Thoracic aorta (tissue), 2 donors: Measurements from ENCODE around the gene RNF26. TPM values are rescaled to one million over a fixed set of nuclear protein-coding genes. Genes with fewer than 3 reads are reported as not detected.
A peak's percentile ranks its signal among the peaks of the same experiment; 100 is the strongest.

Experiments
- ATAC-seq: fragments of 150-250 bp; one replicate; pipeline ENCODE4 v1.8.0; 2017; ENCODE audit warnings: low read depth; ENCODE audit not compliant: insufficient number of reproducible peaks, low FRiP score
- DNase-seq: peaks from one replicate; pipeline ENCODE4 v3.0.0-alpha.2; 2020; ENCODE audit warnings: low spot score
- H3K27ac ChIP-seq, 2 donors: fragments of 200-600 bp; sonication (generic); 1 replicate in 1 of 2; 2 replicates in 1 of 2; pipeline ENCODE4 v1.5.1; 2016; ENCODE audit warnings: mild to moderate bottlenecking in 2 of 2, moderate library complexity in 2 of 2
- H3K27me3 ChIP-seq: fragments of 200-600 bp; sonication (generic); replicated peaks from 2 replicates; pipeline ENCODE4 v1.6.0; 2016; ENCODE audit warnings: mild to moderate bottlenecking; ENCODE audit not compliant: insufficient read depth
- H3K36me3 ChIP-seq: fragments of 200-600 bp; sonication (generic); one replicate; pipeline ENCODE4 v1.5.1; 2016
- H3K4me1 ChIP-seq, 2 donors: fragments of 200-600 bp; sonication (generic); 1 replicate in 1 of 2; 2 replicates in 1 of 2; pipeline versions ENCODE4 v1.5.1 to v1.6.0; 2016; ENCODE audit warnings: low read depth in 2 of 2, mild to moderate bottlenecking in 1 of 2; ENCODE audit not compliant: control insufficient read depth in 1 of 2
- H3K4me3 ChIP-seq: fragments of 200-600 bp; sonication (generic); 2 replicates; pipeline ENCODE4 v1.5.1; 2016; ENCODE audit warnings: mild to moderate bottlenecking
- H3K9me3 ChIP-seq: fragments of 200-600 bp; sonication (generic); 2 replicates; pipeline ENCODE4 v1.5.1; 2016
- total RNA-seq, 2 donors: library from RNA; depleted of rRNA; stranded (reverse); fragments of >200 nt; gene quantifications; one replicate each; pipeline versions ENCODE4 v1.1.0 to v1.2.3, GENCODE V29; 2016
- TF ChIP-seq, protein P1 (sequence below): fragments of 200-600 bp; sonication (generic); IDR thresholded peaks from one replicate; pipeline ENCODE4 v1.5.1; 2019; ENCODE audit warnings: antibody characterized with exemption

RNF26 gene
- total RNA-seq, 2 donors from 2014 or later, result 11.0 to 12.1 TPM

DNA sequence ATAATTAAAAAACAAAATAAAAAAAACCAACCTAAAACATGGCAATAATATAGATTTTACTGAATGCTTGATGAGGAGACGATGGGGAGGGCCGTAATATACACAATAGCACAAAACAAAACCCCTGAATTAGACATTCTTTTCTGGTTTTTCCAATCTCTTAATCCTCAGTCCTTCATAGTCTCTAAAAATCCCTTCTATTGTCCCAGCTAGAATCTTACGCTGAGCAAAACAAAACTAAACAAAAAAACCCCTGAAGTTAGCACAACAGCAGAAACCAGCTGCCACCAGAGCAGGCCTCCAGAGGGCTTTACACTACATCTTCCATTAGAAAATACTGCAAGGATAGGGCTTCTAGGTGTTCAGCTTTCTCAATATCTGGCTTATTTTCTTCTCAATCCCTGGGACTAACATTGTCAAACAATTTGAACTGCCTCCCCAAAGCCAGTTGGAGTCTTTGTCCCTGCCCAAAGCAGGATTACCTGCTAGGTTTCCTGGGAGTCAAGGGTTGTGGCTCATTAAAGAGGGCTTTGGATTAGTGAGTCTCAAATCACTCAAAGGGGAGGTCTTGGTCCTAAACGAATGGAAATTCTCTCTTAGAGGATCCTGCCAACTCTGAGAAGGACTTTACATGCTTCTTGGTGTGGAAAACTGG is 2.1 kb upstream of the RNF26 start:
- no peak for DNase-seq
- Histone ChIP-seq H3K27ac (no peak overlapping the region), H3K27me3 (no peaks in the 10 kb centered on the region), H3K4me1 (peaks cover 10 to 20% of the 10 kb centered on the region in 2 donors), H3K36me3 (no peaks in the 10 kb centered on the region), H3K4me3 (no peak overlapping the region), H3K9me3 (no peaks in the 10 kb centered on the region)
- TF ChIP-seq, protein P1, sequence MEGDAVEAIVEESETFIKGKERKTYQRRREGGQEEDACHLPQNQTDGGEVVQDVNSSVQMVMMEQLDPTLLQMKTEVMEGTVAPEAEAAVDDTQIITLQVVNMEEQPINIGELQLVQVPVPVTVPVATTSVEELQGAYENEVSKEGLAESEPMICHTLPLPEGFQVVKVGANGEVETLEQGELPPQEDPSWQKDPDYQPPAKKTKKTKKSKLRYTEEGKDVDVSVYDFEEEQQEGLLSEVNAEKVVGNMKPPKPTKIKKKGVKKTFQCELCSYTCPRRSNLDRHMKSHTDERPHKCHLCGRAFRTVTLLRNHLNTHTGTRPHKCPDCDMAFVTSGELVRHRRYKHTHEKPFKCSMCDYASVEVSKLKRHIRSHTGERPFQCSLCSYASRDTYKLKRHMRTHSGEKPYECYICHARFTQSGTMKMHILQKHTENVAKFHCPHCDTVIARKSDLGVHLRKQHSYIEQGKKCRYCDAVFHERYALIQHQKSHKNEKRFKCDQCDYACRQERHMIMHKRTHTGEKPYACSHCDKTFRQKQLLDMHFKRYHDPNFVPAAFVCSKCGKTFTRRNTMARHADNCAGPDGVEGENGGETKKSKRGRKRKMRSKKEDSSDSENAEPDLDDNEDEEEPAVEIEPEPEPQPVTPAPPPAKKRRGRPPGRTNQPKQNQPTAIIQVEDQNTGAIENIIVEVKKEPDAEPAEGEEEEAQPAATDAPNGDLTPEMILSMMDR, result no peak
- ATAC-seq, result no peak

DNA sequence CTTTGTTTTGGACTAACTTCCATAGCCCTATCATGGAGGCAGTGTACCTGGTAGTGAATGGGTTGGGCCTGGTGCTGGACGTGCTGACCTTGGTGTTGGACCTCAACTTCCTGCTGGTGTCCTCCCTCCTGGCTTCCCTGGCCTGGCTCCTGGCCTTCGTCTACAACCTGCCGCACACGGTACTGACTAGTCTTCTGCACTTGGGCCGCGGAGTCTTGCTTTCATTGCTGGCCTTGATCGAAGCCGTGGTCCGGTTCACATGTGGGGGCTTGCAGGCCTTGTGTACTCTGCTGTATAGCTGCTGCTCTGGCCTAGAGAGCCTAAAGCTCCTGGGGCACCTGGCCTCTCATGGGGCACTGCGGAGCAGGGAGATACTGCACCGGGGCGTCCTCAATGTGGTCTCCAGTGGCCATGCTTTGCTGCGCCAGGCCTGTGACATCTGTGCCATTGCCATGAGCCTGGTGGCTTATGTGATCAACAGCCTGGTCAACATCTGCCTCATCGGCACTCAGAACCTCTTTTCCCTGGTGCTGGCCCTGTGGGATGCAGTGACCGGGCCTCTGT is 846 bp downstream of the RNF26 start:
- Histone ChIP-seq H3K9me3 (no peaks in the 10 kb centered on the region), H3K4me1 (peaks cover 19 to 49% of the 10 kb centered on the region in 2 donors), H3K4me3 (peak overlapping the region; percentile 87), H3K36me3 (no peaks in the 10 kb centered on the region), H3K27me3 (no peaks in the 10 kb centered on the region), H3K27ac (peak overlapping the region; percentile 71 to 84)
- TF ChIP-seq, protein P1, result no peak
- ATAC-seq (no peak), DNase-seq (no peak)

DNA sequence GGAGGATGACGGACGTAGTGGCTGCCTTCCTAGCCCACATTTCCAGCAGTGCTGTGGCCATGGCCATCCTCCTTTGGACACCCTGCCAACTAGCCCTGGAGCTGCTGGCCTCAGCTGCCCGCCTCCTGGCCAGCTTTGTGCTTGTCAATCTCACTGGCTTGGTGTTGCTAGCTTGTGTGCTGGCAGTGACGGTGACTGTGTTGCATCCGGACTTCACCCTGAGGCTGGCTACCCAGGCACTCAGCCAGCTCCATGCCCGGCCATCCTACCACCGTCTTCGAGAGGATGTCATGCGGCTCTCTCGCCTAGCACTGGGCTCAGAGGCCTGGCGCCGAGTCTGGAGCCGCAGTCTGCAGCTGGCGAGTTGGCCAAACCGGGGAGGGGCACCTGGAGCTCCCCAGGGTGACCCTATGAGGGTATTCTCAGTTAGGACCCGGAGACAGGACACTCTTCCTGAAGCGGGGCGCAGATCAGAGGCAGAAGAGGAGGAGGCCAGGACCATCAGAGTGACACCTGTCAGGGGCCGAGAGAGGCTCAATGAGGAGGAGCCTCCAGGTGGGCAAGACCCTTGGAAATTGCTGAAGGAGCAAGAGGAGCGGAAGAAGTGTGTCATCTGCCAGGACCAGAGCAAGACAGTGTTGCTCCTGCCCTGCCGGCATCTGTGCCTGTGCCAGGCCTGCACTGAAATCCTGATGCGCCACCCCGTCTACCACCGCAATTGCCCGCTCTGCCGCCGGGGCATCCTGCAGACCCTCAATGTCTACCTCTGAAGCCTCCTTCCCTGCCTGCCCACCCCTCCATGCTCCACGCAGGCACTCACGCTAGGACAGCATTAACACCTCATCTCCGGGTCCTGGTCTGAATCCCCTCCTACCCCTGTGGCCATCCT is 1.6 kb downstream of the RNF26 start:
- H3K4me1 ChIP-seq, result peaks cover 20 to 52% of the 10 kb centered on the region in 2 donors

DNA sequence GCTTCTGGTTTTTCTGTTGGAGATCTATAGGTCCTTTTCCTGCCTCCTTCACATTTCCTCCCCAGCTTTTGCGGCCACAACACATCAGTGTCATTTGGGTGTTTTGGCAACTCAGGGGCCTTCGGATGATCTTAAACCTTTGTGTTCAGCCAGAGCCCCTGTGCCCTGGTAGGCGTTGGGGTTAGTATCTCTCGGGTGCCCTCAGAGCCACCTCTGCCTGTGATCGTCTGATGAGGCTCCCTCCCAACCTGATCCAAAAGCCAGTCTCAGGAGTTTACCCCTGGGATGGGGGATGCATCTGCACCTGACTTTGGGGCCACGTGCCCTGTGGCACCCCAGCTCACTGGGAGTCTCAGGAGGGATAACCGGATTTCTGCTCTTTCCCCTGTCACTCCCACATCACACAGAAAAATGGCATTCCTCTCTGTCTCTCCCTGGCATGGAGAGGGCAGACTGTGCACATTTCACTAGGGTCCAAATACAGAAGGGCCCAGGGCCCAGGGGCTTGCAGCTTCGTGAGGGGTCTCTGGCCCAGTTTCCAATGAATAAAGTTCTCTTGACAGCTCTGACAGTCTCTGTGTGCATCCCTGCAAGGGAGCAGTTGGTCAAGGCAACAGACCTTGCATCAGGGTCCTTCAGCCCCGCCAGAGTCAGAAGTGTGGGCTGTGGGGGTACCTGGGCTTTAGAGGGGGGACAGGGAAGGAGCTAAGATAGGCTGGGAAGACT is 2.6 kb downstream of the RNF26 start:
- H3K9me3 ChIP-seq, result no peaks in the 10 kb centered on the region
- TF ChIP-seq, protein P1, result no peak
- no peaks in the 10 kb centered on the region for H3K27me3 ChIP-seq
- DNase-seq (no peak), ATAC-seq (no peak)
- H3K36me3 ChIP-seq, result no peaks in the 10 kb centered on the region
- H3K27ac ChIP-seq, result no peak overlapping the region
- peaks cover 22 to 59% of the 10 kb centered on the region in 2 donors for H3K4me1 ChIP-seq
- H3K4me3 ChIP-seq, result no peak overlapping the region

More for the DNA sequence above, 1.6 kb downstream of the RNF26 start:
- H3K27me3 ChIP-seq, result no peaks in the 10 kb centered on the region
- H3K9me3 ChIP-seq, result no peaks in the 10 kb centered on the region
- TF ChIP-seq, protein P1, result no peak
- ATAC-seq, result no peak
- H3K4me3 ChIP-seq, result no peak overlapping the region
- DNase-seq, result no peak
- no peaks in the 10 kb centered on the region for H3K36me3 ChIP-seq
- no peak overlapping the region for H3K27ac ChIP-seq
